HG03139 (cell line): Measurements from ENCODE around the gene DDX54.
"Not testable (repeated sequence)": the region's sequence is repeated elsewhere in the genome, so short reads cannot be mapped to it uniquely, and the experiment has no call there.

Source experiments
- ATAC-seq: cut with Tn5 transposase; IDR thresholded peaks from one replicate; pipeline ENCODE4 v1.9.1; 2021; ENCODE audit not compliant: unreplicated experiment

DDX54 gene

DNA sequence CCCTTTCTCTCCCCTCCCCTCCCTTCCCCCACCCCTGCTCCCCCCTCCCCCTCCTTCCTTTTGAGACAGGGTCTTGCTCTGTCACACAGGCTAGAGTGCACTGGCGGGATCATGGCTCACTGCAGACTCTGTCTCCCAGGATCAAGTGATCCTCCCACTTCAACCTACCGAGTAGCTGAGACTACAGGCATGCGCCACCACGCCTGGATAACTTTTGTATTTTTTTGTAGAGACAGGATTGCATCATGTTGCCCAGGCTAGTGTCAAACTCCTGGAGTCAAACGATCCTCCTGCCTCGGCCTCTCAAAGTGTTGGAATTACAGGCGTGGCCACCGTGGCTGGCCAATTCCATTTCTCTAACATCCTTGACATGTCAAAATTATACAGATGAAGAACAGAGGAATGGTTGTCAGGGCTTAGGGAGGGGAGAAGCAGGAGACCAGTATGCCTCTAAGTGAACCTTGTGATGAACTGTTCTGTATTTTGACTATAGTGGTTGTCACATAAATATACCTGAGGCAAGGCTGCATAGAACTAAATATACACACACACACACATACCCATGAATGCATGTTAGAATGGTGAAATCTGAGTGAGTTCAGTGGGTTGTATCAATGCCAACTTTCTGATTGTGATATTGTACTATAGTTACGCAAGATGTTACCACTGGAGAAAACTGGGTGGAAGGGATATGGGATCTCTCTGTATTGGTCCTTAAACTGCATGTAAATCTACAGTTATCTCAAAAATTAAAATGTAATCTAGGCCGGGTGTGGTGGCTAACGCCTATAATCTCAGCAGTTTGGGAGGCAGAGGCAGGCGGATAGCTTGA lies 39.3 kb downstream of the DDX54 start:
- no peak for ATAC-seq

DNA sequence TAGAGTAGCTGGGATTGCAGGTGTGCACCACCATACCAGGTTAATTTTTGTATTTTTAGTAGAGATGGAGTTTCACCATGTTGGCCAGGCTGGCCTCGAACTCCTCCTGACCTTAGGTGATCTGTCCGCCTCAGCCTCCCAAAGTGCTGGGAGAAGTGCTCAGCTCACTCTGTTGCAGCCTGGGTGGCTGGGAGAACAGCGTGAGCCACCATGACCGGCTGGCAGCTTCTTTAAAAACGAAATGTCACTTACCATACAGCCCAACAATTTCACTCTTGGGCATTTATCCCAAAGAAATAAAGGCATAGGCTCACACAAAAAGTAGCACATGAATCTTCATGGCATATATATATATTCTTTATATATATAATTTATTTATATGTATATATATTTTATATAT lies 40.5 kb downstream of the DDX54 start:
- ATAC-seq, result no peak

DNA sequence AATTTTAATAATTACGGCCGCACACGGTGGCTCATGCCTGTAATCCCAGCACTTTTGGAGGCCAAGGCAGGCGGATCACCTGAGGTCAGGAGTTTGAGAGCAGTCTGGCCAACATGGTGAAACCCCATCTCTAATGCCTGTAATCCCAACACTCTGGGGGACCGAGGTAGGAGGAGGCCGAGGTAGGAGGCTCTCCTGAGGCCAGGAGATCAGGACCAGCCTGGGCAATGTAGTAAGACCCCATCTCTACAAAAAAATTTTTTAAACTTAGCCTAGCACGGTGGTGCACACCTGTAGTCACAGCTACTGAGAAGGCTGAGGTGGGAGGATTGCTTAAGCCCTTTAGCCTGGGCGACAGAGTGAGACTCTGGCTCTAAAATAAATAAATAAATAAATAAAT lies 41.3 kb downstream of the DDX54 start:
- no peak for ATAC-seq

DNA sequence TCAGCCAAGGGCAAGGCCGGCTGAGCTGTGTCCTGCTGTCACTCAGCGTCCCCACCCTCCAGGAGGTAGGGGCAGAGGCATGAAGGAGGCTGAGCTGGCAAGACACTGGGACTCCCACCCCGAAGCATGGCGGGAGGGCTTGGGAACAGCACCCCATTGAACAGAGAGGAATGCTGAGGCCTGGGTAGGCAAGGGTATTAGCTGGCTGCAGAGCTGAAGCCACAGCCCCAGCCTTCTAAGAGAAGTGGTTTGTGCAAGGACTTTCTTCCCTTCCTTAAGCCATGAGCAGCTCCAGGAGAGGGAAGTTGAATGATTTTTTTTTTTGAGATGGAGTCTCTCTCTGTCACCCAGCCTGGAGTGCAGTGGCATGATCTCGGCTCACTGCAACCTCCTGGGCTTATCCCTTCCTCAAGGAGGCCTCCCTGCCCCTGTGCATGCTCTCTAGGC lies 42.4 kb downstream of the DDX54 start:
- no peak for ATAC-seq

DNA sequence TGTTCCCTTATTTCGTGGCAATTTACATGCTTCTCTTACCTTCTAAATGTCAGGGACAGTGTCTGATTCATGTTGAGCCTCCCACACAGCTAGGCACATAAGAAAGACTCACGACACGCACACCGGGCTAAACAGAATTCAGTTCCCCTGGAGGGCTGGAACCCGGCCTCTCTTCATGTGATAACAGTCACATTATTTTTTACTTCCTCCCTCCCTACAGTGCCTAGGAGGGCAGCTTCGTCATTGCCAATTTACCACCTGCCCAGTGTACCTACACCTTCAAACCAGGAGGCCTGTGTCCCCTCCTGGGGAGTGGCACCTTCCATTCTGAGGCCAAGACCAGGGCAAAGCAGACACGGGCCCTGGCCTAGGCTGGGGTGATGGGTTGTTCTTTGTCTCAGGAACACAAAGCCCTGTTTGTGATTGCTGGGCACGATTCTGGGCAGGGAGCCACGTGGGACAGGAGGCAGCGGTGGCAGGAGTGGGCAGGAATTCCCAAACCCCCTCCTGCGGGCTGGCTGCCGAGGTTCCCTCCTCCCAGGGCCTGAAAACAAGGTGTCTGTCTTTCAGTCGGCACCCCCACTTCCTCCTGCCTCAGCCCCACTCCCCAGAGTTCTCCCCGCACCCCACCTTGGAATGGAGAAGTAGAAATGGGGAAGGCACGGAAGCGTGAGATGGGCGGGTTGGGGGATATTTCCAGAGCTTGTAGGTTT lies 42.9 kb downstream of the DDX54 start:
- ATAC-seq, result no peak

DNA sequence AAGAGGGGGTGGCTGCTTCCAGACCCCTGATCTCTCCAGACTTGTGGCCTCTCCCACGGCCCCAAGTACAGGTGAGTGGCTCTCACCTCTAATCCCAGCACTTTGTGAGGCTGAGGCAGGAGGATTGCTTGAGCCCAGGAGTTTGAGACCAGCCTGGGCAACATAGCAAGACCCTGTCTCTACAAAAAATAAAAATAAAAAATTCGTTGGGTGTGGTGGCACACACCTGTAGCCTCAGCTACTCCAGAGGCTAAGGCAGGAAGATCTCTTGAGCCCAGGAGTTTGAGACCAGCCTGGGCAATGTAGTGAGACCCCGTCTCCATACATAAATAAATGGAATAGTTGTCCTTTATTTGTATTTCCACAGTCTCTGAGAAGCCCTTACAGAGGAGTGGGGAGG lies 43.6 kb downstream of the DDX54 start:
- not testable (repeated sequence) for ATAC-seq

DNA sequence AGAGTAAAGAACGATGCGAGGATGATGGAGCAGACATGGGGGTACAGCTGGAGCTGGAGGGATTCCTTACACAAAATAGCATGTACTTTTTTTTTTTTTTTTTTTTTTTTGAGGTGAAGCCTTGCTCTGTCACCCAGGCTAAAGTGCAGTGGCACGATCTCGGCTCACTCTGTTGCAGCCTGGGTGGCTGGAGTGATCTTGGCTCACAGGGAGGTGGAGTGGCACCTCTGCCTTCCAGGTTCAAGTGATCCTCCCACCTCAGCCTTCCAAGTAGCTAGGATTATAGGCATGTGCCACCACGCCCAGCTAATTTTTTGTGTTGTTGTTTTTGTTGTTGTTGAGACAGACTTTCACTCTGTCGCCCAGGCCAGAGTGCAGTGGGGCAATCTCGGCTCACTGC lies 44.6 kb downstream of the DDX54 start:
- ATAC-seq, result no peak

DNA sequence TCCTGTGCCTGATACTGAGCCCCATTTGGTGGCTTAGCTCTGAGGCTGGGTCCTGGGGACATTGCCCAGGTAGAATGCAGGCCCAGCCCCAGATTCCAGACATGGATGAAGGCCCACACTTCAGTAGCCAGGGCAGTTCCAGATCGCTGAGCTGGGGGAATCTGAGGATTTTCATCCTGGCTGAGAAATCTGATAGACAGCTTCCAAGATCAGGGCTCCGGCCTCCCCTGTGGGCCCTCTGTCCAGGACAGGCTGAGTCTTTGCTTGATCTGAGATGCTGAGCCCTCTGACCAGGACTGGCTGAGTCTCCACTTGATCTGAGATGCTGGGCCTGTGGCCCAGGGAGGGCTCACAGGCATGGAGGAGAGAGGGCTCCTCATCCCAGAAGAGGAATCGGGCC lies 46.5 kb downstream of the DDX54 start:
- no peak for ATAC-seq

DNA sequence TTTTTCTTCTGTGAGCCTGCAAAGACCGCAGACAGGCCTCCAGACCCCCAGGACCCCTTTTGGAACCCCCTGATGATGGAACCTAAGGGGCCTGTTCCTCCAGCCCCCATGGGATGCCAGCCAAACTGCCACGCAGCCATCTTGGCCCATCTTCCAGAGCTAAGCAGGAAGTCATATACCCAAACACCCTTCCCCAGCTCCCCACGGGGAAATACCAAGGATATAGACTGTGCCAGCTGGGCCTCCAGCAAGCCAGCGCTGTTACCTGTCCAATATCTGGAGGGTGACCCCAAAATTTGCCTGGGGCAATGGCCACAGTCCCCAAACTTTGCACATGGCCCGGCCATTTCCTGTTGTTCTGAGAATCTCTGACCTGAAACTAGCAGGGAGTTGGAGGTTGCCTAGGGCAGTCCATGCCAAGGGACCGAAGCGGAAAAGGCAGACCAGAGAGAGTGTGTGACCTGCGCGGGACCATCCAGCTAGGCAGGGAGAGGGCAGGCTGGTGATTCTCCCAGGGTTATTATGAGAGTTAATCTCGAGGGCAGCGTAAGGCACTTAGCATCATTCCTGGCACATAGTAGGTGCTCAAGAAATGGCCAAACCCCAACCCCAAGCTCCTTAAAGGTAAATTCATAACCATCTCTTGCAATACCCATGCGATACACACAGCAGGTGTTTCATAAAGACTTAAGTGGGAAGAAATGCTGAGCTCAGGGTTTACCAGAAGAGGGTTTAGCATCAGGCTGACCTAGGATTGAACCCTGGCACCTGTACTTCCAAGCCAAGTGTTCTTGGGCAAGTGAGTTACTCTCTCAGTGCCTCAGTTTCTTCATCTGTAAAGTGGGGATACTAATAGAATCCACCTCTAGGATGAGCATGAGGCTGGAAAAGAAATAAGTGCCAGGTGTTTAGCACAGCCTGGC lies 47.2 kb downstream of the DDX54 start:
- ATAC-seq, result no peak

DNA sequence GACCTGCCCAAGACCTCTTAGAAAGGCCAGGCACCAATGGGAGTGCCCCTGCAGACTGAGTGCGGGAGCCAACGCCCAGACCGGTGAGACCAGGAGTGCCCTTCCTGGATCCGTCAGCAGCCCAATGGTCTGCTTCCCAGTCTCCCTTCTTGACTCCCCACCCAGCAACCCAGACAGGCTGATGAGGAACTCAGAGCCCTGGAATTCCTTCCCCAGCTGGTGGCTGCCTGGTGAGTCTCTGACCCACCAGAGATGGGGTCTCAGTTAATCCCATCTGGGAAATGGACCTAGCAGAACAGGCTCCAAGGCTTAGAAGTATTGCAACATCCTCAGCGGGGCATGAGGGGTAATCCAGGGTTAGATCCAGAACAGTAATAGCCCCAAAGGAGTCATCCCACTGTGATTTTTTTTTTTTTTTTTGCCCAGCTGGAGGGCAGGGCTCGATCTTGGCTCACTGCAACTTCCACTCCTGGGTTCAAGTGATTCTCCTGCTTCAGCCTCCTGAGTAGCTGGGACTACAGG lies 48.2 kb downstream of the DDX54 start:
- ATAC-seq, result no peak

DNA sequence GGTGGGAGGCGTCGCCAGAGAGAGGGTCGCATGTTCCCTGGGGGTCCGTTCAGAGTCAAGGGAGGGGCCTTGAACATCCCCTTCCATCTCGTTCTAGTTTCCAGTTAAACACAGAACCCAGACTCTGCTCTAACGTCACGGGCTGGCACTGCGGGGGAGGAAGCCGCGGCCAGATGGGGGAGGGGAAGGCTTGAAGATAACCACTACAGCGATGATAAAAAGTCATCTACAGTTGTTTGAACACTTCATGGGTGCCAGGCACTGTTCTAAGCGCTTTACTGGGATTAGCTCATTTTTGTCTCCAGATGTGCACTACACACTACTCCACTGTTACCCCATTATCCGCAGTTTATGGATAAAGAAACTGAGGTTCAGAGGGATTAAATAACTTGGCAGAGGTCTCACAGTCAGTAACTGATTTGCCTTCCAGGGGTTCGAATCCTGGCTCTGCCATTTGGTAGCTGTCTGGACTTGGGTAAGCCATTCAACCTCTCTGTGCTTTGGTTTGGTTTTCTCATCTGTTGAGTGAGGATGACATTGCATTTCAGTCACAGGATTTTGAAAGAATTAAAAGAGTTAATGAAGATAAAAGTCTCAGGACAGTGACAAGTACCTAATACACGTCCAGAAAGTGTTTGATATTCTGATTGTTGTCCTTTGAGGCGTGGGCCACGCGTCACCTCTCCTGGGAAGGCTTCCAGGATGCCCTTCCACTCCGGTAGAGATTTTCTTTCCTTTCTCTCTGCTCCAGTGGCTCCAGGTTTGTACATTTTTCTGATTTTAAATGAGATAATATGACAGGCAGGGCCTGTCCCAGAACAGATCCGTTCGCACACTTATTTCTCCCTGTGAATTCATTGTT lies 48.9 kb downstream of the DDX54 start:
- ATAC-seq, result no peak

DNA sequence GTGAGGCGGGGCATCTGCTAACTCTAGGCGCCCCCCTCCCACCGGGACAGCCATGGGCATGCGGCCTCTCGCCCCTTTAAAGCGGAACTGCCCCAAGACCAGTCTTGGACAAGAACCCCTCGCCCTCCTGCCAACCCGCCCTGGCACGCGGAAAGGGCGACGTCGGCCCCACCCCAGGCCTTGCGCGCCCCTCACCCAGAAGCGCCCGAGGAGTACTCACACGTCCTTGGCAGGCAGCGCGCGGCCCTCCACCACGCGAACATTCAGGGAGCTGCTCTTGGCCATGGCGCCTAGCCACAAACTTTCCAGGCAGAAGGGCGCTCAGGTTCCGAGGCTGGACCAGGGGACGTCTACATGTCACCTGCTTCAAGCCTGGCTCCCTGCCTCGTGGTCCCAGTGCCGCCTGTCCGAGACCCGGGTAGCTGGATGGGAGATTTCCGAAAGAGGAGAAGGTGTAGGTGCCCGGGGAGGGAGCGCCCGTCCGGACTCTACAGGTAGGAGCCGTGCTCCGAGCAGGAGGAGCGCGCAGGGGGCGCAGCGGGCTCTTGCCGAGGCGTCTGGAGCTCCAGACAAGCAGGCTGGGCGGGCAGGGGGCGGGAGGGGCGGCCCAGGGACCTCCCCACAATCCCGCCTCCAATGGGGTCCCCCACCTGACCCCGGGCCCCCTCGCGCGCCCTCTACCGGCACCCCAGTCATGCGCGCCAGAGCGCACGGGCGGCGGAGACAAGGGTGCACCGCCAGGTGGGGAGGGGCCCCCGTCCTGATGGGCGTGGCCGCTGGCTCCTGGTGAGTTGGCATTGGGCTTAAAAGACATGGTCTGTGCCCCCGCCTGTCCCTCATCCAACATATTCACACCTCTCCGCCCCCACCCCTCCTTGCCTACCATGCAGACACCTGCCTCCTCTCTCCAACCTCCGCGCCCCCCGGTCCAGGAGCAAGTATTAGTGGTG lies 49.8 kb downstream of the DDX54 start, which contains the start of gene RASAL1:
Gene RASAL1 (minus strand): TSS at position 584 of the 950 bp plus-strand sequence. CDS start 299 bp downstream, at position 285.
- no peak for ATAC-seq

DNA sequence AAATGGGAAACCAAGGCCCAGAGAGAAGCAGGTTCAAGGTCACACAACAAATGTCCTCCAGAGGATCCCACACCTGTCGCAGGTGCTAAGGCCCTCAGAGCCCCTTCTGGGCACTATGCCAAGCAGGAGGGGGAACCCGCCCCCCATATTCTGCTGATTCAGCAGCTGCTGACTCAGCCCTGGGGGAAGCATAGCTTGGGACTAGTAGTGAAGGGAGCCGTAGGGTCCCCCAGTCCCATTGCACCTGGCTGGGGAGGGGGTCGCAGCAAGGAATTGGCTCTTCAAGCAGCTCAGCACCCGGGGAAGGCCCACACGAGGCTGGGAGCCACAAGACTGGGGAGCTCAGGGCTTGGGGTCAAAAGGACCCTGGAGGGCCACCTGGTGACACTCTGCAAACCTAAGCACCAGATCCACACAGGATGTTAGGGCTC lies 50.7 kb downstream of the DDX54 start:
- no peak for ATAC-seq

DNA sequence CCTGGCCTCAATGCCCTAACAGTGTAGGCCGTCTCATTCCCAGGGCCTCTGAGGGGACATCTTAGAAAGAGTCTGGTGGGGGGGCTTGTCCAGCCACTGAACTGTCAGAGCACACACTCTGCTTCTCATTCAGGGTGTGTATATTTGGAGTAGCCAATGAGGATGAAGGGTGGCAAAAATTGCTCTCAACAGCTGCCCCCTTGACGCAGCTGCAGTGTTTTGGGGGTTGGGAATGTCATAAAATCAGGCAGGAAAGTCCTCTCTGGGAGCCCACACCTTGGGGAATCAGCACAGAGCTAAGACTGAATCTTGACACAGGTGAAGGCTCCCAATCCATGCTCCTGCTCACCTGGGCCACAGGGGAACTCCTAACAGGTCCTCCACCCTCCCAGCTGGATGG lies 51.2 kb downstream of the DDX54 start:
- ATAC-seq, result no peak

DNA sequence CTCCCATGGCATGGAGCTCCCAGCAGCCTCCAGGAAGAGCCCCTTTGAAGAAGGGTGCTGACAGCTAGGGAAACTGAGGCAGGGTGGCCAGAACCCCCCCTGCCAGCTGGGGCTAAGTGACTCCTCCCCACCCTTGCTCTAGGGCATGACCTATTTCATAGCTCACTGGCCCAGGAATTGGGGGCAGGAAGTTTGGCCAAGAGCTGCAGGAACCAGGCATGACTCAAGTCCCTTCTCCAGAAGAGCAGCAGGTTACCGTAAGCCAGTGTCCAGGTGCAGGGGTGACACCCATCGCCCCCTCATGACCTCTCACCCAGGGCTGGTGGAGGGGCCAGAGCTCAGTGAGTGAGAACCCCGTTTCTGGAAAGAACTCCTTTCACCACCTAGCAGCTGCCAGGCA lies 51.6 kb downstream of the DDX54 start:
- no peak for ATAC-seq

DNA sequence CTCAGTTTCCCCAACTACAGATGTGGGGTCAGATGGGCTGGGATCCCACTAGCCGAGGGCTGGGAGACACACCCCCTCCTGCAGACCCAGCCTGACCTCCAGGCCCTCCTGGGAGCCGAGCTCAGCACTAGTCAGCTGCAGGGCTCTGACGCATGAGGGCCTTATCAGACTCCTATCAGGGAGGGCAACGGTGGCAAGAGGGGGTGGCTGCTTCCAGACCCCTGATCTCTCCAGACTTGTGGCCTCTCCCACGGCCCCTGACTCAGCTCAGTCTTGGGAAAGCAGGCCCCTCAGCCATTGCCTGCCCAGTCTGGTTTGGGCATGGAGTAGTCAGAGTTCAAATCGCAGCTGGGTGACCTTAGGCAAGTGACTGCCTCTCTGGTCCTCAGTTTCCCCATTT lies 52.2 kb downstream of the DDX54 start:
- no peak for ATAC-seq

DNA sequence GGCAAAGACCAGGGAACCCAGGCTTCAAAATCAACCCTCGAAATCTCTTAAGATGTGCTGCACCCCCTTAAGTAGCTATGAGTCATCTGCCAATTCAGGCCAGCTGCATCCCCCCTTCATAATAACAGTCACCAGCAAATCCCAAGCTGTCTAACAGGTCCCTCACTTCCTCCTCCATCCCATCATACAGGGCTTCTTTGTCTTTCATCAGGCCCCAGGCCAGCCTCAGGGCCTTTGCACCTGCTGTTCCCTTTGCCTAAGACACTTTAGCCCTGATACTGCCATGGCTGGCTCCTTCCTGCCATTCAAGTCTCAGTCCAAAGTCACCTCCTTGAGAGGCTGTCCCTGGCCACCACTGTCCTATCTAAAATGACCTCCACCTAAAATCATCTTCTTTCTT lies 53.7 kb downstream of the DDX54 start:
- no peak for ATAC-seq

DNA sequence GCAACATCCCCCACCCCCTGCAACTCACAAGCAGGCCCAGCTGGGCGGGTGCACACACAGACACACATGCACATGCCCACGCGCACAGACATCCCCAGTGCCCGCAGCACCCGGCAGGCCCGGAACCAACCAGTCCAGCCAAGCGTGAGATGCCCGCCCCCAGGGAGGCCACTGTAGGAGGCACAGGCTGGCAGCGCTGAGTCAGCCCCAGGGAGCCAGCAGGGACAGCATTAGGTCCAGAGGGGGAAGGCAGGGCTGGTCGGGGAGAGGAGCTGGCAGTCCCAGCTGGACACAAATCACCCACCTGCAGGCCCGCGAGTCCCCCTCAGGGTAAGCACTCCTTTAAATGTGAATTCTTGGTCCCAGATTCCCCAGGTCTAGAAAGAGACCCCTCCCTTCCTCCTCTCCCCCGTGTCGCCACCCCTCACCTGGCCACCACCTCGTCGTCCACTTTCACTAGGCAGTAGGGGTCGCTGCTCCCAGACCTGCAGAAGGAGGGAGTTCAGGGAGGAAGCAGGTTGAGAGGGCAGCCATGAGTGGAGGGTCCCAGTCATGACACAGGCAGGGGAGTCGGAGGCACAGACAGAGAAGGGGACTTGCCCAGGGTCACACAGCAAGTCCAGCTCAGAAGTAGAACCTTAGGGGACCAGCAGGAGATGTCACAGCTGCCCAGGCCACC lies 54.7 kb downstream of the DDX54 start:
- no peak for ATAC-seq
